SU-DHL-6 (cell line): ENCODE results near the gene NAGPA.

Source experiments
- H2AFZ ChIP-seq: fragments of 200-600 bp; sonication (generic); 2 replicates; pipeline ENCODE4 v1.6.1; 2014; ENCODE audit warnings: low read depth, mild to moderate bottlenecking, moderate library complexity, mixed read lengths, antibody characterized with exemption, low read length; ENCODE audit not compliant: severe bottlenecking
- H3F3A ChIP-seq: fragments of 200-600 bp; shearing (Covaris generic); 2 replicates; pipeline ENCODE4 v1.6.0; 2016; ENCODE audit warnings: antibody characterized with exemption, mild to moderate bottlenecking; ENCODE audit not compliant: insufficient read depth
- H3K27ac ChIP-seq: fragments of 200-600 bp; sonication (generic); 2 replicates; pipeline ENCODE4 v1.5.1; 2016; ENCODE audit warnings: low read depth, mild to moderate bottlenecking, low read length, moderate library complexity, mixed read lengths
- H3K27me3 ChIP-seq: fragments of 200-600 bp; sonication (generic), shearing (Covaris generic); 2 replicates; pipeline ENCODE4 v1.6.0; 2014; ENCODE audit warnings: mild to moderate bottlenecking, low read length
- H3K36me3 ChIP-seq: fragments of 200-600 bp; sonication (generic); 2 replicates; pipeline ENCODE4 v1.6.1; 2014; ENCODE audit warnings: mild to moderate bottlenecking, low read length, mixed read lengths
- H3K4me2 ChIP-seq: fragments of 300-600, 200-600 bp; shearing (Covaris generic), sonication (generic); 2 replicates; pipeline ENCODE4 v1.6.0; 2014; ENCODE audit warnings: low read length, low read depth, mild to moderate bottlenecking; ENCODE audit not compliant: poor library complexity, severe bottlenecking
- H3K4me3 ChIP-seq: fragments of 200-600 bp; sonication (generic); 2 replicates; pipeline ENCODE4 v1.5.1; 2014; ENCODE audit warnings: antibody characterized with exemption, low read length, mild to moderate bottlenecking, mixed read lengths; ENCODE audit not compliant: insufficient read depth, poor library complexity, severe bottlenecking
- H3K79me2 ChIP-seq: fragments of 200-600 bp; sonication (generic); 2 replicates; pipeline ENCODE4 v1.6.1; 2014; ENCODE audit warnings: mild to moderate bottlenecking, low read length, moderate library complexity; ENCODE audit not compliant: insufficient read depth
- H3K9ac ChIP-seq: fragments of 200-600 bp; sonication (generic); 2 replicates; pipeline ENCODE4 v1.7.0; 2014; ENCODE audit warnings: mild to moderate bottlenecking, low read length
- H3K9me2 ChIP-seq: fragments of 200-600 bp; sonication (generic); replicated peaks from 2 replicates; pipeline ENCODE4 v1.6.1; 2014; ENCODE audit warnings: low read length; ENCODE audit not compliant: insufficient read depth
- H3K9me3 ChIP-seq: fragments of 200-600 bp; sonication (generic); 2 replicates; pipeline ENCODE4 v1.6.1; 2014; ENCODE audit warnings: low read length, mixed read lengths; ENCODE audit not compliant: insufficient read depth
- H4K20me1 ChIP-seq: fragments of 200-600 bp; sonication (generic); 2 replicates; pipeline ENCODE4 v1.6.1; 2014; ENCODE audit warnings: low read depth, mild to moderate bottlenecking, antibody characterized with exemption, low read length, moderate library complexity, mixed read lengths
- EZH2phosphoT487 ChIP-seq: fragments of 200-600 bp; sonication (generic), shearing (Covaris generic); conservative IDR thresholded peaks from 2 replicates; pipeline ENCODE4 v1.6.1; 2018; ENCODE audit warnings: mild to moderate bottlenecking, antibody characterized with exemption, low read length, moderate library complexity, mixed read lengths
- TF ChIP-seq, protein P1 (sequence below): fragments of 200-600 bp; sonication (generic); IDR thresholded peaks from one replicate; pipeline ENCODE4 v1.5.1; 2017; ENCODE audit warnings: antibody characterized with exemption, mild to moderate bottlenecking, low read length, moderate library complexity; ENCODE audit not compliant: insufficient read depth, poor library complexity, severe bottlenecking

The NAGPA gene

GRCh38 chr16:5040451-5040850 is 6.7 kb upstream of the NAGPA start:
- H4K20me1 ChIP-seq = no peaks in the 10 kb centered on the region
- no peak overlapping the region for H3K4me2 ChIP-seq
- no peak overlapping the region for H2AFZ ChIP-seq
- no peak overlapping the region for H3K9ac ChIP-seq
- no peaks in the 10 kb centered on the region for H3K27me3 ChIP-seq
- H3F3A ChIP-seq = no peaks in the 10 kb centered on the region
- no peaks in the 10 kb centered on the region for H3K9me3 ChIP-seq
- no peaks in the 10 kb centered on the region for H3K36me3 ChIP-seq
- no peaks in the 10 kb centered on the region for H3K79me2 ChIP-seq
- TF ChIP-seq, protein P1, sequence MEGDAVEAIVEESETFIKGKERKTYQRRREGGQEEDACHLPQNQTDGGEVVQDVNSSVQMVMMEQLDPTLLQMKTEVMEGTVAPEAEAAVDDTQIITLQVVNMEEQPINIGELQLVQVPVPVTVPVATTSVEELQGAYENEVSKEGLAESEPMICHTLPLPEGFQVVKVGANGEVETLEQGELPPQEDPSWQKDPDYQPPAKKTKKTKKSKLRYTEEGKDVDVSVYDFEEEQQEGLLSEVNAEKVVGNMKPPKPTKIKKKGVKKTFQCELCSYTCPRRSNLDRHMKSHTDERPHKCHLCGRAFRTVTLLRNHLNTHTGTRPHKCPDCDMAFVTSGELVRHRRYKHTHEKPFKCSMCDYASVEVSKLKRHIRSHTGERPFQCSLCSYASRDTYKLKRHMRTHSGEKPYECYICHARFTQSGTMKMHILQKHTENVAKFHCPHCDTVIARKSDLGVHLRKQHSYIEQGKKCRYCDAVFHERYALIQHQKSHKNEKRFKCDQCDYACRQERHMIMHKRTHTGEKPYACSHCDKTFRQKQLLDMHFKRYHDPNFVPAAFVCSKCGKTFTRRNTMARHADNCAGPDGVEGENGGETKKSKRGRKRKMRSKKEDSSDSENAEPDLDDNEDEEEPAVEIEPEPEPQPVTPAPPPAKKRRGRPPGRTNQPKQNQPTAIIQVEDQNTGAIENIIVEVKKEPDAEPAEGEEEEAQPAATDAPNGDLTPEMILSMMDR = no peak
- TF ChIP-seq EZH2phosphoT487 = no peak
- no peak overlapping the region for H3K27ac ChIP-seq
- H3K9me2 ChIP-seq = no peaks in the 10 kb centered on the region
- no peak overlapping the region for H3K4me3 ChIP-seq

DNA sequence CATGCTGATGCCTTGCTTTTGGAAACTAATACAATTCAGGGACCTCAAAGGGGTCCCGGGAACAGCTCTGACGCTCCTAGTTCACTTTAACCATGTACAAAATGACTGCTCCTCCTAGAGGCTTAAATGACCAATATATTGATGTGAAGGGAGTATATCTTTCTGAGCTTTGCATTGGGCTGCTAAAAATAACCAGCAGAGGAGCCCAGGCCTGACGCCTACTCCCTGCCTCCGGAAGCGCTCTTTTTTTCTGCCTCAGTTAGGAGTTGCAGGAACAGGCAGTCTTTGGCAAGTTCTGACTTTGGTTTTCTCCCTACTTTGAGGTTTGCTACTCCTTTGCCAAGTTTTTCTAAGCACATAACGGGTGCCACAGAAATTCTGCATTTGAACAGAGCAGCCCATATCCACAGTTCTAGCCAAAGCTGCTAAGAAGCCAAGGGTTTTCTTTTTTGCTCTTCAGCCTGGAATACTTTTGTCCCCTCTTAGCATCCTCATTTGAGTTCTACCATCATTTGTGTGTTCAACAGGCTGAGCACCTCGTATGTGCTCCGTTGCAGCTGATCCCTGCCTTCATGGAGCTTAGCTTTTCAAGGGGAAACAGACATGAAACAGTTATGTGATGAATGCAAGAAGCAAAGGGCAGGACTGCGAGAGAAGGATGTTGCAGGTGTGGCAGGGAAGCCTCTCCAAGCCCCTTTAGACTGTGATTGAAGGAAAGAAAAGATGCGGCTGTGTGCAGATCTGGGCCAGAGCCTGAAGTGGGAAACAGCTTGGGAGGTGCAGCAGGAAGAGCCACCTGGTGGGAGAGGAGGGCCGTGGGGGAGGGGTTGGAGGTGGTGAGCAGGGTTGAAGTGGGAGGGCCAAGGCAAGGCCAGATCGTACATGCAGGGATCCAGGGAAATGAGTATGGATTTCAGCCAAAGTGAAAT is 2.8 kb upstream of the NAGPA start:
- Histone ChIP-seq H3K79me2 (no peaks in the 10 kb centered on the region), H3K27me3 (no peaks in the 10 kb centered on the region), H3F3A (no peaks in the 10 kb centered on the region), H3K36me3 (no peaks in the 10 kb centered on the region), H3K27ac (no peak overlapping the region), H3K4me3 (no peak overlapping the region), H3K9me2 (no peaks in the 10 kb centered on the region), H3K4me2 (no peak overlapping the region), H3K9ac (no peak overlapping the region), H3K9me3 (no peaks in the 10 kb centered on the region), H4K20me1 (no peaks in the 10 kb centered on the region), H2AFZ (no peak overlapping the region)
- TF ChIP-seq, protein P1 = no peak
- no peak for TF ChIP-seq EZH2phosphoT487

GRCh38 chr16:5035909-5036227 is 2.1 kb upstream of the NAGPA start:
- Histone ChIP-seq H3K36me3 (no peaks in the 10 kb centered on the region), H4K20me1 (no peaks in the 10 kb centered on the region), H3K9me2 (no peaks in the 10 kb centered on the region), H3K27me3 (no peaks in the 10 kb centered on the region), H2AFZ (no peak overlapping the region), H3K27ac (no peak overlapping the region), H3K4me2 (no peak overlapping the region), H3F3A (no peaks in the 10 kb centered on the region), H3K9me3 (no peaks in the 10 kb centered on the region), H3K9ac (no peak overlapping the region), H3K4me3 (no peak overlapping the region), H3K79me2 (no peaks in the 10 kb centered on the region)
- TF ChIP-seq, protein P1 = no peak
- no peak for TF ChIP-seq EZH2phosphoT487
